Hematopoietic multipotent progenitor cell treated with erythropoietin and hydrocortisone succinate and interleukin-3 and kit ligand, for 8 days (in vitro differentiated cells): Measurements from ENCODE around the gene FAR1.
"Not testable (repeated sequence)": the region's sequence is repeated elsewhere in the genome, so short reads cannot be mapped to it uniquely, and the experiment has no call there.

Source experiments
- DNase-seq: peaks from one replicate; pipeline ENCODE4 v3.0.0-alpha.2; 2015

FAR1 gene

DNA sequence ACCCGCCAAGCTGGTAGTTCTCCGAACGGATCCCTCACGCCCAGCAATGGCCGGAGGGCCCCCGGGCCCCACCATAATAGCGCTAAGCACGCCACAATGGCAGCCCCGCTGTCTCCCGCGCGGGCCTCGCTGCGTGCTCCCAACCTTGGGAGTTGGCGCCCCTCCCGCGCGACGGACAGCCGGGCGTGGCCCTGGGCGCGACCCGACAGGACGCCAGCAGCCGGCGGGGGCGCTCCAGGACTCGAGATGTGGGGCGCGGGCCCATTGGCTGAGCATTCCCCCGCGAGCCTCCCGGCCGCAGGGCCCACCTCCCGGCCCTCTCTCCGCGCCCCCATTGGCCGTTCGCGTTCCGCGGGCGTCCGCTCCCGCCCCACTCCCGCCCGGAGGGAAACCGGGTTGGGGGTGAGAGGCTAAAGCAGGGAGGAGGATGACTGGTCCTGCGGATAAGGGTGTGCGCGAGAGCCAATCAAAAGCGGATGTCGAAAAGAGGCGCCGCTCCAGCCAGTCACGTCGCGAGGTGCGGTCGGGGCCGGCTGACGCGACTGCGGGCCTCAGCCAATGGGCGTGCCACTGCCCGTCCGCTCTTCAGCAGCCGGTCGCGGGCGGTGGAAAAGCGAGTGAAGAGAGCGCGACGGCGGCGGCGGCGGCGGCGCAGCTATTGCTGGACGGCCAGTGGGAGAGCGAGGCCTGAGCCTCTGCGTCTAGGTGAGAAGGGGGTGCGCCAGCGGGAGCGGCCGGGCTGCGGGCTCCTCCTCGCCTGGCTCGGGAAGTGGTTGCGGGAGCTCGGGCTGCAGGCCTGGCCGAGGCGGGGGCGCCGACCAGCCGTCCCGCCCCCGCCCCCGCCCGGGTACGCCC lies at the start of gene FAR1:
Gene FAR1, plus strand, starts transcription at position 567 of the 855 bp plus-strand sequence. CDS start 26,098 bp downstream, outside the sequence.
- peak; percentile 98 for DNase-seq

DNA sequence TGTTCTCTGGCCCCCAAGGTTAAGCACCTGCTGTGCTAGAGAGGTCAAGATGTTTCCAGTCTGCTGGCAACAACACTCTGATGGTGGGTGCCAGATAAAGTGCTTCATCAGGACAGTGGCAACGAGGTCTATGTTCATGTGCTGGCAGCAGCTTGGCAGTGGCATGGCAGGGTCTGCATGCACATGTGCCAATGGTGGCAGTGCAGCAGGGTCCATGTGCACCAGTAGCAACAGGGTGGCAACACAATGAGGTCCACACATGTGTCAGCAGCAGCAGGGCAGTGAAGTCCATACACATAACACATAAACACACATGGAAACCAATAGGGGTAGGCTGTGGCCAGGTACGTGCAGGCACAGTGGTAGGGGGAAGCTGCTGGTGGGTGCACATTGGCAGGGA lies 48.4 kb upstream of the FAR1 start:
- DNase-seq = no peak

GRCh38 chr11:13626818-13627217 lies 41.6 kb upstream of the FAR1 start:
- not testable (repeated sequence) for DNase-seq

GRCh38 chr11:13628634-13629033 lies 39.8 kb upstream of the FAR1 start:
- DNase-seq = not testable (repeated sequence)

- DNase-seq = no peak
These were observed 38.7 kb upstream of the FAR1 start for GRCh38 chr11:13629779-13630178.

GRCh38 chr11:13635290-13635689 lies 33.2 kb upstream of the FAR1 start:
- no peak for DNase-seq

DNA sequence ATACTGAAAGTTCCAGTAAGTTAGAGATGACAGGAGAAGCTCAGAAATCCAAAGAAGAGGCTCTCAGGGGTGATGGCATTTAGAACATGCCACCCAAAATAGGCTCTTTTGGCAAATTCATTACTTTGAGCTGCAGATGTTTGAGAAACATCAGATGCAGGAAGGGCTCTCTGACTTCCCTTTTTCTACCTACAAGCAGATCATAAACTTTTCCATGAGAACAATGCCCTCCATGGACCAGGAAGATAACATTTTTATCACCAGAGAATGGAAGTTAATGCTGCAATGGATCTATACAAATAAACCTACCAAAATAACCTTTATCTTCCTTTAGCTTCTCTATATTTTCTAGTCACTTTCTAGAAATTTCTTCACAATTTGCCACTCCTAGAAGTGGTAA lies 32.7 kb upstream of the FAR1 start:
- DNase-seq = no peak

DNA sequence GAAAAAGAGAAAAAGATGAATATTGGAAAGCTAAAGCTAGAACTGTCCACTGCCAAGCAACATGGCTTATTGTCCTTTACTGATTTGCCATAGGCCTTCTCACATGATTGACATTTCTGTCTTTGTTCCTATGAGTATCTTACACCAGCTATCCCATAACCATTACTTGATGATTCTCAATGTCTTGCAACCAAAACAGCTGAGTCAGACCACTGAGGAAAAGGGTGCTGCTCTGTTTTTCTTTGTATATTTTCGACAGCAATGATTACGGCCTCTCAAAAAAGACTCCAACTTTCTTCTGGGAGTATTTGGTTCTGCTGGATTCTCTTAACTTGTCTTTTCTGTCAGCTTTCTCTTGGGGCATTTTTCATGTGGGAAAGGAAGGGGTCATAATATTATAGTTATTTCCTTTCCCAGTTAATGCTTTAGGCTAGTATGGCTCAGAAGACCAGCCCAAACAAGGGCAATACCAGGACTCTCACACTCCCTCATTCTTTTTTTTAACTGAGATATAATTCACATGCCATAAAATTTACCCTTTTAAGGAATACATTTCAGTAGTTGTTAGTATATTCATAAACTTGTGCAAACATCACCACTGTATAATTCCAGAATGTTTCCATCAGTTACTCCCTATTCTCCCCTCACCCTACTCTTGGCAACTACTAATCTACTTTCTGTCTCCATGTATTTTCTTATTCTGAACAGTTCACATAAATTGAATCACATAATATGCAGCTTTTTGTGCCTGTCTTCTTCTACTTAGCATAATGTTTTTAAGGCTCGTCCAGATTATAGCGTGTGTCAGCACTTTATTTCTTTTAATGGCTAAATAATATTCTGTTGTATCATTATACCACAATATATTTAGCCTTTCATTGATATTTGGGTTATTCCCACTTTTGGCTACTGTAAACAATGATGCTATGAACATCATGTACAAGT lies 31.1 kb upstream of the FAR1 start:
- DNase-seq = no peak

GRCh38 chr11:13638422-13638821 lies 30.0 kb upstream of the FAR1 start:
- no peak for DNase-seq

GRCh38 chr11:13644997-13645687 lies 23.3 kb upstream of the FAR1 start:
- no peak for DNase-seq

DNA sequence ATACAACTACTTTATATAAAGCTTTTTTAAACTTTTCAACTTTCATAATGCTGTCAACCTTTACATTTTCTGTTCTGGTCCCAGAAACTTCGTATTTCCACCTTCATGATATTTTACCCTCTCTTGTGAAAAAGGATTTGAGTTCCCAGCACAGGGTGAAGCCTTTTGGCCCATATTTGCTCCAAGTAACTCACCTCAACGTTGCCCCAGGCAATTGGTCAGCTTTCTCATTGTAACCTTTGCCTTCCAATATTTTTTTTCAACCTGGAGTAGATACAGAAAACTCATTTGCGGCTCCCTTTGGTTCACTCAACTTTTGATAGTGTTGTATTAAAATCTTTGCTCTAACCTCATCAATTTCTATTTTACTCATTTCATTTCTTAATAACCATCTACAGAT lies 21.1 kb upstream of the FAR1 start:
- DNase-seq = no peak

DNA sequence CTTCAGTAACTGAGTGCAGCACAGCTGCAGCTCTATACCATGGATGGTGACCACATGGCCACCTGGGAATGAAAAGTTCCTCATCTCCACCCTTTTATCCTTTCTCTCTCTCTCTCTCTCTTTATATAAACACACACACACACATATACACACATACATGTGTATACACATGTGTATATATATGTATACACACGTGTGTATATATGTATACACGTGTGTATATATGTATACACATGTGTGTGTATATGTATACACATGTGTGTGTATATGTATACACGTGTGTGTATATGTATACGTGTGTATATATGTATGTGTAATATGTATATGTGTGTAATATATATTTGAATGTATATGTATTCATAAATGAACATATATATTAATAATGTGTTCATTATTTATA lies 18.8 kb upstream of the FAR1 start:
- no peak for DNase-seq

DNA sequence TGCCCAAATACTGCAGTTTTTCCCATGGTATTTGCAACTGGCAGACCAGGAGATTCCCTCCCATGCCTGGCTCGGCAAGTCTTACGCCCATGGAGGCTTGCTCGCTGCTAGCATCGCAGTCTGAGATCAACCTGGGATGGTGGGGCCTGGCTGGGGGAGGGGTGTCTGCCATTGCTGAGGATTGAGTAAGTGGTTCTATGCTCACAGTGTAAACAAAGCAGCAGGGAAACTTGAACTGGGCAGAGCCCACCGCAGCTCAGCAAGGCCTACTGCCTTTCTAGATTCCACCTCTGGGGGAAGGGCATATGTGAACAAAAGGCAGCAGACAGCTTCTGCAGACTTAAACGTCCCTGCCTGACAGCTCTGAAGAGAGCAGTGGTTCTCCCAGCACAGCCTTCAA lies 17.0 kb upstream of the FAR1 start:
- not testable (repeated sequence) for DNase-seq

GRCh38 chr11:13661074-13661623 lies 7.3 kb upstream of the FAR1 start:
- DNase-seq = no peak

- no peak for DNase-seq
These were observed 4.8 kb upstream of the FAR1 start for GRCh38 chr11:13663631-13664071.

DNA sequence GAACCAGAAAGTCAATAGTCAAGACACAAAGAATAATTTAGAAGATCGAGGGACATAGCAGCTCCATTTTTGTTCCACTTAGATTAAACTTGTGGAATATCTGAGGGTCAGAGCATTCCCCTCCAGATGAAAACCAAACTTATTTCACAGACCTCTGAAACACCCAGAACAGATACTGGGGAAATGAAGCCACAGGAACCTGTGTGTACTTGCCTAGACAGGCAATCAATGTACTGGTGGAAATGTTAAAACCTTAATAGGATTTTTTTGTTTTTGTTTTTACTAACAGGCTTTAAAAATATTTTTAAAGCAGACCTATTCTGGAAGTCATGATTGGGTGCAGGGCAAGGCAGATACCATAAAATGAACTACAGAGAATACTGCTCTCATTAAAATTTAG lies 4.1 kb upstream of the FAR1 start:
- DNase-seq = no peak

GRCh38 chr11:13666708-13667107 lies 1.8 kb upstream of the FAR1 start:
- no peak for DNase-seq

DNA sequence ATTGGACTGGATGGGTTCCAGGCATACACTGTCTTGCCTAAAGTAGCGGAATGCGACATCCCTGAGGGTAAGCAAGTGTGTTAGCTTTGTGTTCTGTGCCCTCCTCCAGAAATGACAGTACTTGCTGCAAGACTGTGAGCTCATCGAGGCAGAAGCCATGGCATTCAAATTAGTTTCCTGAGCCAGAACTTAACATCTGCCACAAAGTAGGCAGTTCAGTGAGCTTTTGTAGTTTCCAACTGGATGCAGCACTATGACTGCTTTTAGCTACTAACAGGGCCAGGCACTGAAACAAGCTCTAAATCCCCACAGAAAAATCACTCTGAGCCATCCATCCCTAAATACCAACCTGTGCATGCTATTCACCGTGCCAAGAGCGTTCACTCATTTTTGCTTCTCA lies 1.2 kb upstream of the FAR1 start:
- DNase-seq = no peak

DNA sequence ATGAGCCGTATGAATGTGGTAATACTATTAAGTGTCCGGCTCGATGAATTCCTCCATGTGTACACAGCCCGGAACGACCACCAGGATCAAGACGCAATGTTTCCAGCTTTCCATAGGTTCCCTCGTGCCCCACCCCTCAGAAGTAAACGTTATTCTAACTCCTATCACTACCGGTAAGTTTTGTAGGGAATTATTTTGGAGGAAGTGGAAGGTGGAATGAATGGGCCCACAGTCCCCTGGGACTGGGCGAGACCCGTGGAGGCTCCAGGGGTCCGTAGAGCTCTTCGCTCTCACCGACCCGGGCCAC lies 720 bp upstream of the FAR1 start:
- no peak for DNase-seq

DNA sequence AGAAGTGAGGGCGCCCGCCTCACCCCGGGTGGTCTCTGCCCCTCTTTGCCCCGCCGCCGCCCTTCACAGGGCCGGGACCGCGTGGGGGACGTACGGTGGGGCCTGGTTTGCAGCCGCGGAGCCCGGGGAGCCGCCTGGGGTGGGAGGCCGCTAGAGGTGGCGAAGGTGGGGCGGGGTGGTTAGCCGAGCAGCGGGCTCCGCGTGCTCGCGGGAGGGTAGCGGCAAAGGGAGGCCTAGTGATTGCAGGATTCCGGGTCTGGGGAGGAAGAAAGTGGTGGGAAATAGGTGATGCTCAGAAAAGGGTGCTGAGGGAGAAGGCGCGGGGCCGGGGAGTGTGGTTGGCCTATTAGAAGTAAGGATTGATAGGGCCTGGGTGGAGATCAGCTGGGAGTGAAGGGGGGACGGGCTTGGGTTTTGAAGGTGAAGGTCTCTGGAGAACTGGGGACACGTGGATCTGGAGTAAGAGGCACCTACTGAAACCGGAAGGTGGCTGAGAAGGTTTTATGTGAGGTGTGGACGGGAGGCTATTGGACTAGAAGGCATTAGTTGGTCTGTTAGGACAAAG lies 571 bp downstream of the FAR1 start:
- DNase-seq = peak; percentile 59

DNA sequence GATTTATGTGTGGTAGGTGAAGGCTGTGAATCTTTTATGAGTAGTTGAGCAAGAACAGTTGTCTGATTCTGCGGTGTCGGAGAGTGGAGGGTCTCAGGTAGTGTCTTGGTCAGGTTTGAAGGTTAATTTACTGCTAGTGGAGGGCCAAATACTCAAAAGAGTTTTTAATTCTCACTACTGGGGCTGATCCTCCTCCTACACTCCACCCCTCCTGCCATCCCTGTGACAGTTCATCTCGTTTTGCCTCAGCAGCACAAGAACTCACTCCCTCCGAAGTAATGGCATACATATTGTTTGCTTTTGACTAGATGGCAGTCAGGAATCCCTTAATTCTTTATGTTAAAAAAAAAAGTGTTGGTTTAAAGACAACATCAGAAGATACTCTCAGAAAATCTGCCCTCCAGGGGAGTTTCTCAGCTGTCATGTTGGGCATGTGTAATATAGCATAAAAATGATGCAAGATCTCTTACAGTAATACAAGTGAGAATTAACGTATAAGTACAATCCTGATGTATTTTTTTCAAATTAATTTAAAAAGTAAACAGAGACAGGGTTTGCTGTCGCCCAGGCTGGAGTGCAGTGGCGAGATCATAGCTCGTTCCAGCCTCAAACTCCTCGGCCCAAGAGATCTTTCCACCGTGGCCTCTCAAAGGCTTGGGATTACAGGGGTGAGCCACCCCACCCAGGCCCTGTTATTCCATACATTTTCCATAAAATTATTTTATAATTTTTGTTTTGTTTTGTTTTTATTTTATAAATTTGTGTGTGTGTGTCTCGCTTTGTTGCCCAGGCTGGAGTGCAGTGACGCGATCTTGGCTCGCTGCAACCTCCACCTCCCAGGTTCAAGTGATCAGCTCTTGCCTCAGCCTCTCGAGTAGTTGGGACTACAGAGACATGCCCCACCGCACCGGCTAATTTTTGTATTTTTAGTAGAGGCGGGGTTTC lies 1.3 kb downstream of the FAR1 start:
- peak; percentile 29 for DNase-seq
